Panc1 (cell line): ENCODE data around the gene SYT2. TPM values are rescaled to one million over a fixed set of nuclear protein-coding genes. Genes with fewer than 3 reads are reported as not detected.

Experiments used
- ATAC-seq: fragments of 200-7000 bp; cut with Tn5 transposase; 2 replicates; pipeline ENCODE4 v1.9.1; 2020; ENCODE audit warnings: mild to moderate bottlenecking, moderate library complexity
- BruUV-seq: library from RNA; stranded (reverse); fragments of 400-500 nt; replicated peaks from 2 replicates; lab custom pipeline; 2021; lab: Mats Ljungman, UMichigan
- CTCF ChIA-PET: fragments of 300-600 bp; sonication (Branson Sonifier 250); formaldehyde crosslinking; loops from one replicate; lab custom pipeline; 2022; ENCODE audit warnings: antibody characterized with exemption; lab: Charles Lee
- POLR2A ChIA-PET: fragments of 300-600 bp; sonication (Branson Sonifier 250); formaldehyde crosslinking; loops from one replicate; lab custom pipeline; 2022; ENCODE audit warnings: antibody characterized with exemption; lab: Charles Lee
- DNase-seq: peaks from one replicate; pipeline ENCODE4 v3.0.0-alpha.2; 2010; ENCODE audit warnings: low read depth, low spot score
- H3K27ac ChIP-seq: 2 replicates; pipeline ENCODE4 v1.5.1; 2011; ENCODE audit warnings: mild to moderate bottlenecking, low read length, inconsistent platforms
- H3K27me3 ChIP-seq: fragments of 200-500 bp; sonication (Bioruptor generic); 2 replicates; pipeline ENCODE4 v1.6.0; 2014; ENCODE audit warnings: low read length, inconsistent platforms; ENCODE audit not compliant: control insufficient read depth, insufficient read depth
- H3K36me3 ChIP-seq: fragments of 200-500 bp; sonication (Bioruptor generic); 2 replicates; pipeline ENCODE4 v1.5.1; 2014; ENCODE audit warnings: inconsistent platforms, mild to moderate bottlenecking, low read length, moderate library complexity; ENCODE audit not compliant: control insufficient read depth, insufficient read depth
- H3K4me1 ChIP-seq: 2 replicates; pipeline ENCODE4 v1.5.1; 2011; ENCODE audit warnings: inconsistent platforms, mild to moderate bottlenecking, low read length, moderate library complexity; ENCODE audit not compliant: control insufficient read depth, insufficient read depth
- H3K4me3 ChIP-seq, 2 experiments: 2 replicates each; pipeline ENCODE4 v1.5.1; 2011 to 2012; ENCODE audit warnings: low read depth in 2 of 2, low read length in 2 of 2, mild to moderate bottlenecking in 2 of 2, inconsistent platforms in 1 of 2, moderate library complexity in 1 of 2
- H3K9me3 ChIP-seq: fragments of 200-500 bp; sonication (Bioruptor generic); 2 replicates; pipeline ENCODE4 v1.5.1; 2014; ENCODE audit warnings: low read depth, mild to moderate bottlenecking, inconsistent platforms, low read length, moderate library complexity; ENCODE audit not compliant: control insufficient read depth, insufficient read depth
- POLR2AphosphoS5 ChIP-seq: IDR thresholded peaks from 2 replicates; pipeline ENCODE4 v1.6.1; 2012; ENCODE audit warnings: mild to moderate bottlenecking, low read depth, low read length, moderate library complexity
- SIN3A ChIP-seq: IDR thresholded peaks from 2 replicates; pipeline ENCODE4 v1.6.1; 2012; ENCODE audit warnings: low read depth, mild to moderate bottlenecking, low read length, moderate library complexity, borderline replicate concordance; ENCODE audit not compliant: insufficient read depth
- TCF7L2 ChIP-seq: IDR thresholded peaks from 2 replicates; pipeline ENCODE4 v1.6.1; 2011; ENCODE audit warnings: mild to moderate bottlenecking, low read depth, low read length, inconsistent platforms
- in situ Hi-C: cut with HindIII; loops from 2 replicates; pipeline ENCODE4 v1.10.0; 2016; ENCODE audit warnings: low sequenced_read_pairs, low pct_unique_long_range_greater_than_20kb
- intact Hi-C: fragments of 100-400 bp; cut with micrococcal nuclease; formaldehyde crosslinking; loops from one replicate; pipeline ENCODE4 v1.10.0; 2022; ENCODE audit not compliant: unreplicated experiment
- total RNA-seq: library from RNA; stranded (reverse); gene quantifications from one replicate; pipeline ENCODE4 v1.2.1, GENCODE V29; 2021; ENCODE audit not compliant: unreplicated experiment
- TF ChIP-seq, protein P1 (sequence below): fragments of 450-650 bp; IDR thresholded peaks from 2 replicates; pipeline ENCODE4 v1.5.1; 2017; ENCODE audit warnings: mild to moderate bottlenecking
- TF ChIP-seq, protein P2 (sequence below), 2 experiments: IDR thresholded peaks; 2 replicates each; pipeline ENCODE4 v1.6.1; 2011 to 2012; ENCODE audit warnings: low read depth in 2 of 2, control low read depth in 1 of 2, low read length in 1 of 2, mild to moderate bottlenecking in 1 of 2, moderate library complexity in 1 of 2; ENCODE audit not compliant: insufficient read depth in 1 of 2

Gene SYT2
- total RNA-seq, 1 experiment from 2014 or later, result 0.03 TPM

DNA sequence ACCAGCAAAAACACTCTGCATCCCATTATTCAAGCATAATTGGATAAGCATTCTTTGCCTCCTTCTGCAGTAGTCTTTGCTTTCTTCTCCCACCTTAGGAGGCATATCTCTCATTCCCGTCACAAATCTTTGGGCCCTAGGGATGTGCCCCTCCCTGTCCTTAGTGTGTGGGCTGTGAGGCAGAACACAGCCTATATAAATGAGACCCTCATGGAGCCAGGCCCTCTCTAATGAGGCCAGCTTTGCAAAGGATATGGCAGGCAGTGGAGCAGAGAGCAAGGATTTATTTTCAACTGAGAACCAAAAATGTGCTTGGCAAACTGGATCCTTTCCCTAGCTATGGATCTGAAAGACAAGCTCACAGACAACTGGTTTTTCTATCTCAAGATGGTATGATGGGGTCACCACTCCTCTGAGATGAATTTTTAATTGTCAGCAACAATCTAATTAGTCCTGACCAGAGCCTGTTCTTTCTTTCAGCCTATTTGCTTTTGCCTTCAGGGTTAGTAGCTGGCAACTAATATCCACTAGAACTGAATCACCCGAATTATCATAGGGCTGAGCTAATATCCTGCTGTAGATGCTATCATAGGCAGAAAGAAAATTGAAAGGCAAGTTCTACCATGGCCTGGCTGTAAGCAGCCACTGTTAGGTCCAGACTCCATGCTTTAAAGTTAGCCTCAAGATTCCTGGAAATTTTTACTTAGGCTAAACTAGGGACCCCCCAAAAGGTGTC is 134.2 kb downstream of the SYT2 start:
- CTCF ChIA-PET, result no interaction called here
- POLR2A ChIA-PET, result no interaction called here
- Histone ChIP-seq H3K9me3 (no peaks in the 10 kb centered on the region), H3K27ac (no peak overlapping the region), H3K4me3 (no peak overlapping the region), H3K36me3 (no peaks in the 10 kb centered on the region), H3K4me1 (no peaks in the 10 kb centered on the region), H3K27me3 (no peaks in the 10 kb centered on the region)
- TF ChIP-seq, protein P1, sequence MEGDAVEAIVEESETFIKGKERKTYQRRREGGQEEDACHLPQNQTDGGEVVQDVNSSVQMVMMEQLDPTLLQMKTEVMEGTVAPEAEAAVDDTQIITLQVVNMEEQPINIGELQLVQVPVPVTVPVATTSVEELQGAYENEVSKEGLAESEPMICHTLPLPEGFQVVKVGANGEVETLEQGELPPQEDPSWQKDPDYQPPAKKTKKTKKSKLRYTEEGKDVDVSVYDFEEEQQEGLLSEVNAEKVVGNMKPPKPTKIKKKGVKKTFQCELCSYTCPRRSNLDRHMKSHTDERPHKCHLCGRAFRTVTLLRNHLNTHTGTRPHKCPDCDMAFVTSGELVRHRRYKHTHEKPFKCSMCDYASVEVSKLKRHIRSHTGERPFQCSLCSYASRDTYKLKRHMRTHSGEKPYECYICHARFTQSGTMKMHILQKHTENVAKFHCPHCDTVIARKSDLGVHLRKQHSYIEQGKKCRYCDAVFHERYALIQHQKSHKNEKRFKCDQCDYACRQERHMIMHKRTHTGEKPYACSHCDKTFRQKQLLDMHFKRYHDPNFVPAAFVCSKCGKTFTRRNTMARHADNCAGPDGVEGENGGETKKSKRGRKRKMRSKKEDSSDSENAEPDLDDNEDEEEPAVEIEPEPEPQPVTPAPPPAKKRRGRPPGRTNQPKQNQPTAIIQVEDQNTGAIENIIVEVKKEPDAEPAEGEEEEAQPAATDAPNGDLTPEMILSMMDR, result no peak
- TF ChIP-seq, protein P2, sequence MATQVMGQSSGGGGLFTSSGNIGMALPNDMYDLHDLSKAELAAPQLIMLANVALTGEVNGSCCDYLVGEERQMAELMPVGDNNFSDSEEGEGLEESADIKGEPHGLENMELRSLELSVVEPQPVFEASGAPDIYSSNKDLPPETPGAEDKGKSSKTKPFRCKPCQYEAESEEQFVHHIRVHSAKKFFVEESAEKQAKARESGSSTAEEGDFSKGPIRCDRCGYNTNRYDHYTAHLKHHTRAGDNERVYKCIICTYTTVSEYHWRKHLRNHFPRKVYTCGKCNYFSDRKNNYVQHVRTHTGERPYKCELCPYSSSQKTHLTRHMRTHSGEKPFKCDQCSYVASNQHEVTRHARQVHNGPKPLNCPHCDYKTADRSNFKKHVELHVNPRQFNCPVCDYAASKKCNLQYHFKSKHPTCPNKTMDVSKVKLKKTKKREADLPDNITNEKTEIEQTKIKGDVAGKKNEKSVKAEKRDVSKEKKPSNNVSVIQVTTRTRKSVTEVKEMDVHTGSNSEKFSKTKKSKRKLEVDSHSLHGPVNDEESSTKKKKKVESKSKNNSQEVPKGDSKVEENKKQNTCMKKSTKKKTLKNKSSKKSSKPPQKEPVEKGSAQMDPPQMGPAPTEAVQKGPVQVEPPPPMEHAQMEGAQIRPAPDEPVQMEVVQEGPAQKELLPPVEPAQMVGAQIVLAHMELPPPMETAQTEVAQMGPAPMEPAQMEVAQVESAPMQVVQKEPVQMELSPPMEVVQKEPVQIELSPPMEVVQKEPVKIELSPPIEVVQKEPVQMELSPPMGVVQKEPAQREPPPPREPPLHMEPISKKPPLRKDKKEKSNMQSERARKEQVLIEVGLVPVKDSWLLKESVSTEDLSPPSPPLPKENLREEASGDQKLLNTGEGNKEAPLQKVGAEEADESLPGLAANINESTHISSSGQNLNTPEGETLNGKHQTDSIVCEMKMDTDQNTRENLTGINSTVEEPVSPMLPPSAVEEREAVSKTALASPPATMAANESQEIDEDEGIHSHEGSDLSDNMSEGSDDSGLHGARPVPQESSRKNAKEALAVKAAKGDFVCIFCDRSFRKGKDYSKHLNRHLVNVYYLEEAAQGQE (IDR thresholded peaks at IDR 0.05; ENCODE audit: insufficient read depth in 1 of 2, low read depth in 2 of 2, low read length in 1 of 2), result no peak
- TF ChIP-seq TCF7L2, result no peak
- TF ChIP-seq SIN3A, result no peak
- TF ChIP-seq POLR2AphosphoS5, result no peak
- no peak for DNase-seq
- no peak for ATAC-seq
- intact Hi-C loops (no loop called here), in situ Hi-C loops (no loop called here)
- no TSS peak for BruUV-seq

- DNase-seq, result no peak
- intact Hi-C loops, result no loop called here
- TF ChIP-seq POLR2AphosphoS5 (no peak), SIN3A (no peak), TCF7L2 (no peak)
- TF ChIP-seq, protein P1, result no peak
- TF ChIP-seq, protein P2 (IDR thresholded peaks at IDR 0.05; ENCODE audit: insufficient read depth in 1 of 2, low read depth in 2 of 2, low read length in 1 of 2), result no peak
- no peak for ATAC-seq
- Histone ChIP-seq H3K36me3 (no peaks in the 10 kb centered on the region), H3K9me3 (no peaks in the 10 kb centered on the region), H3K27ac (no peak overlapping the region), H3K4me3 (no peak overlapping the region), H3K27me3 (no peaks in the 10 kb centered on the region), H3K4me1 (no peaks in the 10 kb centered on the region)
- in situ Hi-C loops, result no loop called here
- ChIA-PET POLR2A (no interaction called here), CTCF (interaction anchor here (1.1 kb wide), 1 partner anchor 13 kb away, joined by 3 read pairs; no protein-coding TSS in a partner anchor)
- BruUV-seq, result no TSS peak
Observed at GRCh38 chr1:202572867-202573266, 137.4 kb downstream of the SYT2 start.
